A549 treated with GW870086 at 1 μM for 4 hours (cell line): ENCODE results near the gene OR5T3. TPM values are rescaled to one million over a fixed set of nuclear protein-coding genes. Genes with fewer than 3 reads are reported as not detected.

ENCODE experiments used
- total RNA-seq: library from RNA; stranded (reverse); fragments of 200-300 nt; extraction: Qiagen RNA extraction; gene quantifications from 5 replicates; pipeline ENCODE4 v1.2.3, GENCODE V29; 2022; ENCODE audit warnings: low read depth

Gene OR5T3
- not detected in 5 replicates for total RNA-seq

DNA sequence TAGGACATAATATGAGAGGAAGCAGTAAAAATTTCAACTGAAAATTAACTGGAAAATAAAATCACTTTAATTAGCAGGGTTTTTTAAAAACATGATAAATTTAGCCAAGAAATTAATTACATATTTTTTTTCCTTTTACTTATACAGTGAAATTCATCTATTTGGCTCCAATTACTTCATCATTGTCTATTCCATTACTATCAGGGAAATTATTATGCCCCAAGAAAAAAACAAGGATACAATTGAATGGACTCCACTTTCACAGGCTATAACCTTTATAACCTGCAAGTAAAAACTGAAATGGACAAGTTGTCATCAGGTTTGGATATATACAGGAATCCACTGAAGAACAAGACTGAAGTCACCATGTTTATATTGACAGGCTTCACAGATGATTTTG is at the start of gene OR5T3:
TSS of gene OR5T3 (plus strand) at position 301 of the 400 bp plus-strand sequence. CDS start at position 301, 0 bp downstream.

DNA sequence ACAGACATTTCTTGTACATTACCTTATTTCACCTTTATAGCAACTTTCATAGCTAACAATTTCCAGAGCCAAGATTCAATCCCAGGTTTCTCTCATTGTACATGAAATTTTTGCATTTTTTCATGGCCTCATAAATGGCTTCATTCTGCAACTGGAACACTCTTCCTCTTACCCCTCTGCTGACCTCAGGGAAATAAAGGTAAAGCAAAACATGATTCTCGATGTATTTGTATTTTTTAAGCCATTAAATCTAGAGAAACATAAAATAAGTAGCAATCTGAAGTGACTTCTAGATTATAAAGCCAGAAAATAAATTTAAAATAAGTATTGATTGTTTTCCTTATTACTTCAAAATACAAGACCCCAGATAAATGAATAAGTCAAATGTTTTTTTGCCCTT is 17.9 kb upstream of the OR5T3 start, which contains the start of gene OR5T2:
TSS of gene OR5T2 (minus strand) at position 101 of the 400 bp plus-strand sequence. CDS start 1,193 bp downstream, outside the sequence.

DNA sequence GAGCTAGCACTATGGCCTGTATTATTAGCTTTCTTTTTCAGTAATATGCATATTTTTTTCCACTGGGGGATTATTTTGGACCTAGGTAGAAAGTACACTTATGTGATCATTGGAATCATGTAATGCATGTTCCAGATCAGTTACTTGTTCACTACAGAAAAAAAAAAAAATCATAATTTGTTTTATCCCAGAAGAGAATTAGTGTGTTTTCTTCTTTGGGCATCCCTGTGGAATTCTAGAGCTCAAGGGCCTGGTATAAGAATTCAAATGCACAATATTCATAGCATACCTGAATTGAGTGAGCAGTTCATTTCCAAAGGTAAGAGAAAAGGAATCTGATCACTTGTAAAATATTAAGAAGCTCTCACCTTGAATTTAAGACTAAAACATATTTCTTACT is 21.8 kb downstream of the OR5T3 start, which contains the start of gene OR5T1:
TSS of gene OR5T1 (plus strand) at position 301 of the 400 bp plus-strand sequence. CDS start 1,485 bp downstream, outside the sequence.

DNA sequence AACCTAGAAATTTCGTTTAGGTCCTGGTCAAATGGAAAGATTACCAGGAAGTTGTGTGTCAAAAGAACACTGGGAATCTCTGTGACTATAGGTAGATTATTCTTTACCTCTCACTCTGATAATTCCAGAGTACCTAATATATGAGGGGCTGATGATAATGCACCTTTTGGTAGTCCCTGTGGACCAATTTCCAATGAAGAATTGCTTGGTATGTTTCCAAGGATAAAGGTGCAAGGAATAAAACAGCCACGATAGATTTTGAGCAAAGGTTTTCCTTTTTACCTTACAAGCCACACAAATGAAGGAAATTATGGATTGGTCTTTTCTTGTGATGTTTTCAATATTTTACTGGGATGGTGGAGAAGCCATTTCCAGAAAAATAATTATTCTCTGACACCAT is 40.1 kb downstream of the OR5T3 start, which contains the start of gene OR8H1:
TSS of gene OR8H1 (minus strand) at position 101 of the 400 bp plus-strand sequence. CDS start 1,192 bp downstream, outside the sequence.

Other genes with a start within 250 kb of the OR5T3 start
- not detected in 5 replicates for gene OR5AS1, start 224.6 kb upstream of the OR5T3 start, total RNA-seq
- gene OR8I2, start 158.9 kb upstream of the OR5T3 start, total RNA-seq = not detected in 5 replicates
- gene OR8H2, start 148.6 kb upstream of the OR5T3 start, total RNA-seq = not detected in 5 replicates
- not detected in 5 replicates for gene OR8H3, start 129.9 kb upstream of the OR5T3 start, total RNA-seq
- gene OR8J3, start 112.1 kb upstream of the OR5T3 start, total RNA-seq = not detected in 5 replicates
- not detected in 5 replicates for gene OR8K5, start 91.9 kb upstream of the OR5T3 start, total RNA-seq
- not detected in 5 replicates for gene OR5J2, start 75.6 kb upstream of the OR5T3 start, total RNA-seq
- not detected in 5 replicates for gene OR5T2, start 18.0 kb upstream of the OR5T3 start, total RNA-seq
- not detected in 5 replicates for gene OR5T1, start 21.9 kb downstream of the OR5T3 start, total RNA-seq
- gene OR8H1, start 40.0 kb downstream of the OR5T3 start, total RNA-seq = not detected in 5 replicates
- gene OR8K3, start 62.9 kb downstream of the OR5T3 start, total RNA-seq = not detected in 5 replicates
- gene OR8K1, start 93.8 kb downstream of the OR5T3 start, total RNA-seq = not detected in 5 replicates
- not detected in 5 replicates for gene OR8J1, start 102.0 kb downstream of the OR5T3 start, total RNA-seq
- gene OR8U1, start 123.4 kb downstream of the OR5T3 start, total RNA-seq = not detected in 5 replicates
- not detected in 5 replicates for gene OR5AL1, start 160.4 kb downstream of the OR5T3 start, total RNA-seq
- gene OR5M3, start 221.1 kb downstream of the OR5T3 start, total RNA-seq = not detected in 5 replicates
- not detected in 5 replicates for gene OR5M8, start 239.1 kb downstream of the OR5T3 start, total RNA-seq